CD14-positive monocyte (primary cell): ENCODE data around the gene JARID2. TPM values are rescaled to one million over a fixed set of nuclear protein-coding genes. Genes with fewer than 3 reads are reported as not detected.

Source experiments
- DNase-seq, 3 donors: peaks; one replicate each; pipeline ENCODE4 v3.0.0-alpha.2; 2011 to 2022
- H2AFZ ChIP-seq: 2 replicates; pipeline ENCODE4 v1.6.0; 2012; ENCODE audit warnings: mild to moderate bottlenecking, low read depth, low read length, inconsistent platforms; ENCODE audit not compliant: insufficient read depth, poor library complexity, severe bottlenecking
- H3K27ac ChIP-seq, 2 donors: 1 replicate in 1 of 2; 2 replicates in 1 of 2; pipeline ENCODE4 v1.5.1; 2012 to 2013; ENCODE audit warnings: low read length in 2 of 2, control low read depth in 1 of 2, inconsistent platforms in 1 of 2, low read depth in 1 of 2, mild to moderate bottlenecking in 1 of 2
- H3K27me3 ChIP-seq, 2 donors: one replicate each; pipeline versions ENCODE4 v1.6.0 to v1.6.1; 2011 to 2013; ENCODE audit warnings: low read length in 2 of 2; ENCODE audit not compliant: control insufficient read depth in 2 of 2, insufficient read depth in 2 of 2
- H3K36me3 ChIP-seq, 2 donors: replicated peaks in 1 of 2; 1 replicate in 1 of 2; 2 replicates in 1 of 2; pipeline versions ENCODE4 v1.5.1 to v1.6.1; 2012 to 2013; ENCODE audit warnings: low read length in 2 of 2, control low read depth in 1 of 2, inconsistent platforms in 1 of 2, mild to moderate bottlenecking in 1 of 2; ENCODE audit not compliant: insufficient read depth in 2 of 2, control insufficient read depth in 1 of 2
- H3K4me1 ChIP-seq, 2 donors: 1 replicate in 1 of 2; 2 replicates in 1 of 2; pipeline versions ENCODE4 v1.5.1 to v1.6.1; 2012 to 2013; ENCODE audit warnings: low read length in 2 of 2, control low read depth in 1 of 2, inconsistent platforms in 1 of 2, mild to moderate bottlenecking in 1 of 2, moderate library complexity in 1 of 2; ENCODE audit not compliant: insufficient read depth in 2 of 2, control insufficient read depth in 1 of 2
- H3K4me2 ChIP-seq: replicated peaks from 2 replicates; pipeline ENCODE3; 2012; ENCODE audit warnings: low read length, moderate library complexity, mild to moderate bottlenecking; ENCODE audit not compliant: poor library complexity, severe bottlenecking; ENCODE audit errors: extremely low read depth
- H3K4me3 ChIP-seq, 3 experiments: fragments of 200-600 bp in 1 of 3; sonication (generic) in 1 of 3; replicated peaks in 1 of 3; 1 replicate in 2 of 3; 2 replicates in 1 of 3; pipeline ENCODE4 v1.5.1; 2011 to 2013; ENCODE audit warnings: low read length in 3 of 3, mild to moderate bottlenecking in 3 of 3, control low read depth in 2 of 3, low read depth in 2 of 3, inconsistent platforms in 1 of 3, moderate library complexity in 1 of 3
- H3K79me2 ChIP-seq: 2 replicates; pipeline ENCODE4 v1.6.0; 2012; ENCODE audit warnings: mild to moderate bottlenecking, control low read depth, inconsistent platforms, low read length, moderate library complexity; ENCODE audit not compliant: insufficient read depth
- H3K9ac ChIP-seq: 2 replicates; pipeline ENCODE4 v1.6.0; 2017; ENCODE audit warnings: low read length, mild to moderate bottlenecking; ENCODE audit not compliant: insufficient read depth, poor library complexity, severe bottlenecking
- H3K9me3 ChIP-seq, 2 donors: replicated peaks in 1 of 2; 1 replicate in 1 of 2; 2 replicates in 1 of 2; pipeline versions ENCODE4 v1.5.1 to v1.6.1; 2012 to 2013; ENCODE audit warnings: low read length in 2 of 2, control low read depth in 1 of 2; ENCODE audit not compliant: control insufficient read depth in 1 of 2, insufficient read depth in 1 of 2
- H4K20me1 ChIP-seq: 2 replicates; pipeline ENCODE4 v1.6.0; 2012; ENCODE audit warnings: mild to moderate bottlenecking, low read length, control low read depth, moderate library complexity; ENCODE audit not compliant: insufficient read depth
- H3K27ac Mint-ChIP-seq, 7 donors: one replicate each; pipeline ENCODE4 v1.8.0; 2020; ENCODE audit warnings: mild to moderate bottlenecking in 7 of 7, mixed read lengths in 7 of 7, moderate library complexity in 6 of 7, inconsistent platforms in 2 of 7
- H3K27me3 Mint-ChIP-seq, 3 donors: one replicate each; pipeline ENCODE4 v1.8.0; 2021 to 2022; ENCODE audit warnings: low read depth in 3 of 3, mild to moderate bottlenecking in 3 of 3, mixed read lengths in 3 of 3, moderate library complexity in 3 of 3, inconsistent platforms in 1 of 3
- H3K36me3 Mint-ChIP-seq, 2 donors: one replicate each; pipeline ENCODE4 v1.8.0; 2020; ENCODE audit warnings: mixed read lengths in 2 of 2, inconsistent platforms in 1 of 2, mild to moderate bottlenecking in 1 of 2
- H3K4me1 Mint-ChIP-seq: one replicate; pipeline ENCODE4 v1.8.0; 2020; ENCODE audit warnings: mild to moderate bottlenecking, mixed read lengths
- H3K4me3 Mint-ChIP-seq, 2 donors: one replicate each; pipeline ENCODE4 v1.8.0; 2020; ENCODE audit warnings: mild to moderate bottlenecking in 2 of 2, mixed read lengths in 2 of 2, moderate library complexity in 1 of 2
- H3K9me3 Mint-ChIP-seq, 7 donors: one replicate each; pipeline ENCODE4 v1.8.0; 2020 to 2022; ENCODE audit warnings: mixed read lengths in 7 of 7, mild to moderate bottlenecking in 6 of 7, moderate library complexity in 6 of 7, inconsistent platforms in 2 of 7
- WGBS: methylation state at CpG from one replicate; pipeline ENCODE4 v1.1.5; 2013; ENCODE audit warnings: missing lambda C conversion rate; ENCODE audit not compliant: insufficient coverage; 5-methylcytosine and 5-hydroxymethylcytosine counted together
- intact Hi-C, 2 donors: fragments of 100-400 bp; cut with micrococcal nuclease; formaldehyde crosslinking; loops; one replicate each; pipeline versions ENCODE4 v1.15.0 to v1.15.1; 2023
- polyA plus RNA-seq, 3 donors: library from polyadenylated mRNA; depleted of rRNA in 1 of 3; unstranded in 2 of 3; stranded (reverse) in 1 of 3; fragments of 300-500 nt in 2 of 3; fragments of >200 nt in 1 of 3; fragmentation: Illumina TruSeq in 2 of 3; gene quantifications; 1 replicate in 2 of 3; 2 replicates in 1 of 3; pipeline ENCODE4 v1.2.3, GENCODE V29; 2012 to 2021
- TF ChIP-seq, protein P1 (sequence below): fragments of 200-600 bp; IDR thresholded peaks from one replicate; pipeline ENCODE4 v1.8.0; 2022; ENCODE audit warnings: antibody characterized with exemption, mild to moderate bottlenecking

JARID2 gene
- polyA plus RNA-seq, 3 donors = 6.8 to 17.5 (median 12.5) TPM

- TF ChIP-seq, protein P1, sequence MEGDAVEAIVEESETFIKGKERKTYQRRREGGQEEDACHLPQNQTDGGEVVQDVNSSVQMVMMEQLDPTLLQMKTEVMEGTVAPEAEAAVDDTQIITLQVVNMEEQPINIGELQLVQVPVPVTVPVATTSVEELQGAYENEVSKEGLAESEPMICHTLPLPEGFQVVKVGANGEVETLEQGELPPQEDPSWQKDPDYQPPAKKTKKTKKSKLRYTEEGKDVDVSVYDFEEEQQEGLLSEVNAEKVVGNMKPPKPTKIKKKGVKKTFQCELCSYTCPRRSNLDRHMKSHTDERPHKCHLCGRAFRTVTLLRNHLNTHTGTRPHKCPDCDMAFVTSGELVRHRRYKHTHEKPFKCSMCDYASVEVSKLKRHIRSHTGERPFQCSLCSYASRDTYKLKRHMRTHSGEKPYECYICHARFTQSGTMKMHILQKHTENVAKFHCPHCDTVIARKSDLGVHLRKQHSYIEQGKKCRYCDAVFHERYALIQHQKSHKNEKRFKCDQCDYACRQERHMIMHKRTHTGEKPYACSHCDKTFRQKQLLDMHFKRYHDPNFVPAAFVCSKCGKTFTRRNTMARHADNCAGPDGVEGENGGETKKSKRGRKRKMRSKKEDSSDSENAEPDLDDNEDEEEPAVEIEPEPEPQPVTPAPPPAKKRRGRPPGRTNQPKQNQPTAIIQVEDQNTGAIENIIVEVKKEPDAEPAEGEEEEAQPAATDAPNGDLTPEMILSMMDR = no peak
- no peaks in the 10 kb centered on the region for H3K27me3 ChIP-seq
- peak overlapping the region; percentile 84 for H3K4me2 ChIP-seq
- H3K27me3 Mint-ChIP-seq = no peaks in the 10 kb centered on the region
- H3K27ac ChIP-seq = peak overlapping the region; percentile 71 to 90
- peaks cover 0 to 10% of the 10 kb centered on the region in 2 donors for H3K36me3 Mint-ChIP-seq
- no peaks in the 10 kb centered on the region for H3K36me3 ChIP-seq
- no peaks in the 10 kb centered on the region for H3K9me3 ChIP-seq
- H4K20me1 ChIP-seq = peaks cover 33% of the 10 kb centered on the region
- H3K9me3 Mint-ChIP-seq = peaks cover 0 to 2% (median 0%) of the 10 kb centered on the region in 7 donors
- intact Hi-C loops = loop anchor here (2.0 to 5.0 kb wide), 5 partner anchors 37 to 1032 kb away; no protein-coding TSS in a partner anchor
- peak overlapping the region; percentile 96 to 99 (median 98) for H3K27ac Mint-ChIP-seq
- WGBS = under 1% methylated on average over 62 of the region's 92 CpGs
- H3K4me3 ChIP-seq = peak overlapping the region; percentile 78 to 100 (median 90)
- peak overlapping the region; percentile 92 for H3K9ac ChIP-seq
- peaks cover 43% of the 10 kb centered on the region for H3K79me2 ChIP-seq
- peak; percentile 47 to 67 (median 53) for DNase-seq
- H3K4me1 ChIP-seq = peaks cover 27 to 36% of the 10 kb centered on the region in 2 donors
- H3K4me1 Mint-ChIP-seq = peaks cover 20% of the 10 kb centered on the region
- peak overlapping the region; percentile 96 for H2AFZ ChIP-seq
- H3K4me3 Mint-ChIP-seq = peak overlapping the region; percentile 99 to 100
These were observed 1.1 kb upstream of the JARID2 start for GRCh38 chr6:15244620-15245360.

GRCh38 chr6:15246217-15246665 is 372 bp downstream of the JARID2 start:
- Histone ChIP-seq H3K9me3 (no peaks in the 10 kb centered on the region), H2AFZ (no peak overlapping the region), H3K27me3 (no peaks in the 10 kb centered on the region), H3K4me1 (peaks cover 38 to 51% of the 10 kb centered on the region in 2 donors), H4K20me1 (peaks cover 47% of the 10 kb centered on the region), H3K36me3 (no peaks in the 10 kb centered on the region), H3K4me3 (peak overlapping the region; percentile 90 to 100 (median 98)), H3K9ac (peak overlapping the region; percentile 92), H3K27ac (peak overlapping the region; percentile 70 to 90), H3K4me2 (peak overlapping the region; percentile 84), H3K79me2 (peaks cover 57% of the 10 kb centered on the region)
- Mint-ChIP-seq H3K4me1 (peaks cover 32% of the 10 kb centered on the region), H3K4me3 (peak overlapping the region; percentile 99 to 100), H3K9me3 (peaks cover 0 to 2% (median 0%) of the 10 kb centered on the region in 7 donors), H3K27me3 (no peaks in the 10 kb centered on the region), H3K36me3 (peaks cover 7 to 24% of the 10 kb centered on the region in 2 donors), H3K27ac (peak overlapping the region; percentile 96 to 99 (median 98))
- WGBS = 17% methylated on average over 1 of the region's 10 CpGs
- DNase-seq = peak in 1 of 3 donors; percentile 33
- TF ChIP-seq, protein P1 = no peak
- intact Hi-C loops = loop anchor here (5.0 kb wide), 4 partner anchors 39 to 514 kb away; no protein-coding TSS in a partner anchor
